ENCODE results near the gene OR8H1. TPM values are rescaled to one million over a fixed set of nuclear protein-coding genes. Genes with fewer than 3 reads are reported as not detected.

OR8H1 gene
- total and polyA plus RNA-seq, 4 donors, result not detected

DNA sequence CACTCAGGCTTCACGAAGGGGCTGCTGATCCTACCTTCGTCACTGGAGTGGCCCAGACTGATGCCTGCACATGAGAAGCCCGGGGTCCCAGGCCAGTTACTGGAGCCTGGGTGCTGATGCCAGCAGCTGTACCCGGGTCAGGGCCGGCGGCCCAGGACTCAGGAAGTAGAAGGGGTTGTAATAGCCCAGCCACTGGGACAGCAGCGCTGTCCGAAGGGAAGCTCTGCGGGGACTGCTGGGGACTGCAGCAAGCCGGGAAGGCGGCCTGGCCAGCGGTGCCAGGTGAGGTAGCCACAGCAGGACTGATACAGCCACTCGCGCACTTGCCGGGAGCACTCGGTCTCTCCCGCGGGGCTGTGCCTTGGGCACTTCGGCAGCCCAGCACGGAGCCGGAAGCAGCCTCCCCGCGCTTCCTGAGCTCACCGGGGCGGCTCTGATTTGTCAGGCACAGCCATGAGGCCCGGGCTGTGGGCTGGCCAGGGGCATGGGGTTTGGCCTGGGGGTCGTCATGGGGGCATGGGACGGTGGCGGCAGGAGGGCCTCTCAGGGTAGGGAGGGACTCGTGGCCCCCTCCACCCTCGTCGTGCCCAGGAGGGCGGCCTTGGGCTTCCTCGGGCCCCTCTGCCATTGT lies 39.9 kb upstream of the OR8H1 start:
- Histone ChIP-seq H3K4me1 (ENCODE audit: control insufficient read depth in 5 of 5, insufficient read depth in 5 of 5, low read length in 5 of 5) (no peaks in the 10 kb centered on the region), H3K9ac (ENCODE audit: insufficient read depth in 1 of 2, low read length in 2 of 2) (no peak overlapping the region), H3K36me3 (ENCODE audit: control insufficient read depth in 4 of 4, insufficient read depth in 4 of 4, low read length in 4 of 4) (no peaks in the 10 kb centered on the region), H3K27ac (ENCODE audit: low read depth in 1 of 2, low read length in 1 of 2) (no peak overlapping the region), H3K9me3 (ENCODE audit: control insufficient read depth in 4 of 4, insufficient read depth in 3 of 4, low read length in 3 of 4) (peaks cover 0 to 6% (median 0%) of the 10 kb centered on the region in 4 donors), H3K4me3 (no peak overlapping the region), H3K27me3 (ENCODE audit: control insufficient read depth in 3 of 3, insufficient read depth in 3 of 3, low read length in 2 of 3) (no peaks in the 10 kb centered on the region)
- WGBS, 2 donors, result 89 to 94% methylated on average over 30 to 34 of the region's 34 CpGs
- no peak for ATAC-seq (ENCODE audit: insufficient read depth, low FRiP score)
- TF ChIP-seq, protein P1, sequence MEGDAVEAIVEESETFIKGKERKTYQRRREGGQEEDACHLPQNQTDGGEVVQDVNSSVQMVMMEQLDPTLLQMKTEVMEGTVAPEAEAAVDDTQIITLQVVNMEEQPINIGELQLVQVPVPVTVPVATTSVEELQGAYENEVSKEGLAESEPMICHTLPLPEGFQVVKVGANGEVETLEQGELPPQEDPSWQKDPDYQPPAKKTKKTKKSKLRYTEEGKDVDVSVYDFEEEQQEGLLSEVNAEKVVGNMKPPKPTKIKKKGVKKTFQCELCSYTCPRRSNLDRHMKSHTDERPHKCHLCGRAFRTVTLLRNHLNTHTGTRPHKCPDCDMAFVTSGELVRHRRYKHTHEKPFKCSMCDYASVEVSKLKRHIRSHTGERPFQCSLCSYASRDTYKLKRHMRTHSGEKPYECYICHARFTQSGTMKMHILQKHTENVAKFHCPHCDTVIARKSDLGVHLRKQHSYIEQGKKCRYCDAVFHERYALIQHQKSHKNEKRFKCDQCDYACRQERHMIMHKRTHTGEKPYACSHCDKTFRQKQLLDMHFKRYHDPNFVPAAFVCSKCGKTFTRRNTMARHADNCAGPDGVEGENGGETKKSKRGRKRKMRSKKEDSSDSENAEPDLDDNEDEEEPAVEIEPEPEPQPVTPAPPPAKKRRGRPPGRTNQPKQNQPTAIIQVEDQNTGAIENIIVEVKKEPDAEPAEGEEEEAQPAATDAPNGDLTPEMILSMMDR (IDR thresholded peaks at IDR 0.05; ENCODE audit: control extremely low read depth, extremely low read depth), result no peak
- DNase-seq, result no peak

DNA sequence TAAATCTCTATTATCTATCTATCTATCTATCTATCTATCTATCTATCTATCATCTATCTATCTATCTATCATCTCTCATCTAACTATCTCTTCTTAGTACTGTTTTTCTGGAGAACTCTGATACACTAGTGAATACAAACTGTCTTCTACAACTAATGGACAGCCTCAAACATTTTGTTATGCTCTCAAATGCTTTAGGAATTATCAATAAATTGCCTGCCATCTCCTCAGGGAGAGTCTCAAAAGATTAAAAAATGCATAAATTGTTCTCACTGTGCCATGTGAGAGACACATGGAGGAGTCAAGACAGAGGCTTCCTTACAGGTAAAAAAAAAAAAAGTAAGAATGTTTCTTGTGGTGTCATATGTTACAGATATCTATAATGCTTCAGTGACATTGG lies 22.8 kb upstream of the OR8H1 start, which contains the start of gene OR8K3:
TSS of gene OR8K3 (plus strand) at position 301 of the 400 bp plus-strand sequence. CDS start 3,163 bp downstream, outside the sequence.
- no peak for ATAC-seq (ENCODE audit: insufficient read depth, low FRiP score)
- no peak for DNase-seq
- no peak within 1 kb of the TSS for H3K4me3 ChIP-seq
- TF ChIP-seq, protein P1 (IDR thresholded peaks at IDR 0.05; ENCODE audit: control extremely low read depth, extremely low read depth), result no peak
- peaks cover 0 to 4% (median 2%) of the 10 kb centered on the region in 4 donors for H3K9me3 ChIP-seq (ENCODE audit: control insufficient read depth in 4 of 4, insufficient read depth in 3 of 4, low read length in 3 of 4)
- H3K36me3 ChIP-seq (ENCODE audit: control insufficient read depth in 4 of 4, insufficient read depth in 4 of 4, low read length in 4 of 4), result no peaks in the 10 kb centered on the region
- H3K9ac ChIP-seq (ENCODE audit: insufficient read depth in 1 of 2, low read length in 2 of 2), result no peak within 1 kb of the TSS
- no peak within 1 kb of the TSS for H3K27ac ChIP-seq (ENCODE audit: low read depth in 1 of 2, low read length in 1 of 2)
- no peaks in the 10 kb centered on the region for H3K4me1 ChIP-seq (ENCODE audit: control insufficient read depth in 5 of 5, insufficient read depth in 5 of 5, low read length in 5 of 5)
- H3K27me3 ChIP-seq (ENCODE audit: control insufficient read depth in 3 of 3, insufficient read depth in 3 of 3, low read length in 2 of 3), result no peaks in the 10 kb centered on the region

DNA sequence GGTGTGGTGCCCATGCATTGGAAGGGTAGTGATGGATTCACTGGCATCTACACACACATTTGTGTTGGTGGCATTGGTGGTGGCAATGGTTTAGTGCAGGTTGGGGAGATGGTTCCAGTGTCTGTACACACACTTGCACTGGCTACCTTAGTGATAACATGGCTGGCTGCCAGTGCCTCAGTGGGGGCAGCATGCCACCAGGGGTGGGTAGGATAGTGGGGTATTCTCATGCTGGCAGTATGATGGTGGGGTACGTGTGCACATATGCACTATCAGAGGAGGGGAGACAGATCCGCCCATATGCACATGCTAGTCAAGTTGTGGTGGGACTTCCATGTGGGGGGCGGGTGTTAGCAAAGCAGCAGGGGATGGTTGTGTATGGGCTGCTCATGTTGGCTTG lies 15.8 kb upstream of the OR8H1 start:
- Histone ChIP-seq H3K27ac (ENCODE audit: low read depth in 1 of 2, low read length in 1 of 2) (no peak overlapping the region), H3K9ac (ENCODE audit: insufficient read depth in 1 of 2, low read length in 2 of 2) (no peak overlapping the region), H3K9me3 (ENCODE audit: control insufficient read depth in 4 of 4, insufficient read depth in 3 of 4, low read length in 3 of 4) (peaks cover 0 to 8% (median 5%) of the 10 kb centered on the region in 4 donors), H3K4me1 (ENCODE audit: control insufficient read depth in 5 of 5, insufficient read depth in 5 of 5, low read length in 5 of 5) (no peaks in the 10 kb centered on the region), H3K36me3 (ENCODE audit: control insufficient read depth in 4 of 4, insufficient read depth in 4 of 4, low read length in 4 of 4) (no peaks in the 10 kb centered on the region), H3K27me3 (ENCODE audit: control insufficient read depth in 3 of 3, insufficient read depth in 3 of 3, low read length in 2 of 3) (no peaks in the 10 kb centered on the region), H3K4me3 (no peak overlapping the region)
- ATAC-seq (ENCODE audit: insufficient read depth, low FRiP score) (no peak), DNase-seq (no peak)
- WGBS, 2 donors, result 84 to 88% methylated on average over 3 of the region's 3 CpGs
- TF ChIP-seq, protein P1 (IDR thresholded peaks at IDR 0.05; ENCODE audit: control extremely low read depth, extremely low read depth), result no peak

DNA sequence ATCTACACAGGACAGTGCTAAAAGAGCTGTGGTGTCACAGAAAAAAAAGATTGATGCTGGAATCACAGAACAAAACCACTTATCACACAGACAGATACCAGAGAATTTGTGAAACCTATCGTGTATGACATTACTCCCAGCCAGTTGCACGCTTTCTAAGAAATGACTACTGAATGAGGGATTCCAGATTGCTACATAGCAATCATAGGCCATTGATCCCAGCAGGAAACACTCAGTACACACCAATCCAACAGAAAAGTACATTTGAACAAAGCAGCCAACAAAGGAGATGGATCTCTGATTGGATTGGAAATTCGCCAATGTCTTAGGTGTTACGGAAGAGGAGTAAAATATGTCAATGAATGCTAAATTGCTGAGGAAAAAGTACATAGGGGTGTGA lies 4.8 kb upstream of the OR8H1 start:
- Histone ChIP-seq H3K9ac (ENCODE audit: insufficient read depth in 1 of 2, low read length in 2 of 2) (no peak overlapping the region), H3K36me3 (ENCODE audit: control insufficient read depth in 4 of 4, insufficient read depth in 4 of 4, low read length in 4 of 4) (no peaks in the 10 kb centered on the region), H3K27me3 (ENCODE audit: control insufficient read depth in 3 of 3, insufficient read depth in 3 of 3, low read length in 2 of 3) (no peaks in the 10 kb centered on the region), H3K4me1 (ENCODE audit: control insufficient read depth in 5 of 5, insufficient read depth in 5 of 5, low read length in 5 of 5) (no peaks in the 10 kb centered on the region), H3K27ac (ENCODE audit: low read depth in 1 of 2, low read length in 1 of 2) (no peak overlapping the region), H3K9me3 (ENCODE audit: control insufficient read depth in 4 of 4, insufficient read depth in 3 of 4, low read length in 3 of 4) (no peaks in the 10 kb centered on the region), H3K4me3 (no peak overlapping the region)
- DNase-seq, result no peak
- 87 to 91% methylated on average over 4 of the region's 4 CpGs for WGBS, 2 donors
- TF ChIP-seq, protein P1 (IDR thresholded peaks at IDR 0.05; ENCODE audit: control extremely low read depth, extremely low read depth), result no peak
- no peak for ATAC-seq (ENCODE audit: insufficient read depth, low FRiP score)
